ENCODE measurements around the gene NCOA1.

- TF ChIP-seq, protein P1, sequence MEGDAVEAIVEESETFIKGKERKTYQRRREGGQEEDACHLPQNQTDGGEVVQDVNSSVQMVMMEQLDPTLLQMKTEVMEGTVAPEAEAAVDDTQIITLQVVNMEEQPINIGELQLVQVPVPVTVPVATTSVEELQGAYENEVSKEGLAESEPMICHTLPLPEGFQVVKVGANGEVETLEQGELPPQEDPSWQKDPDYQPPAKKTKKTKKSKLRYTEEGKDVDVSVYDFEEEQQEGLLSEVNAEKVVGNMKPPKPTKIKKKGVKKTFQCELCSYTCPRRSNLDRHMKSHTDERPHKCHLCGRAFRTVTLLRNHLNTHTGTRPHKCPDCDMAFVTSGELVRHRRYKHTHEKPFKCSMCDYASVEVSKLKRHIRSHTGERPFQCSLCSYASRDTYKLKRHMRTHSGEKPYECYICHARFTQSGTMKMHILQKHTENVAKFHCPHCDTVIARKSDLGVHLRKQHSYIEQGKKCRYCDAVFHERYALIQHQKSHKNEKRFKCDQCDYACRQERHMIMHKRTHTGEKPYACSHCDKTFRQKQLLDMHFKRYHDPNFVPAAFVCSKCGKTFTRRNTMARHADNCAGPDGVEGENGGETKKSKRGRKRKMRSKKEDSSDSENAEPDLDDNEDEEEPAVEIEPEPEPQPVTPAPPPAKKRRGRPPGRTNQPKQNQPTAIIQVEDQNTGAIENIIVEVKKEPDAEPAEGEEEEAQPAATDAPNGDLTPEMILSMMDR (IDR thresholded peaks at IDR 0.05; ENCODE audit: low read length): no peak
- TF ChIP-seq EZH2 (IDR thresholded peaks at IDR 0.05; ENCODE audit: borderline replicate concordance, low read length): no peak
Measured at GRCh38 chr2:24515335-24515734, 24.3 kb downstream of the NCOA1 start.
